Common myeloid progenitor, CD34-positive (primary cell): ENCODE data around the gene ZNF329.
"Not testable (repeated sequence)": the region's sequence is repeated elsewhere in the genome, so short reads cannot be mapped to it uniquely, and the experiment has no call there.

ENCODE experiments used
- CTCF ChIA-PET: fragments of 350-600 bp; sonication (Branson Sonifier 250); formaldehyde crosslinking; loops from one replicate; lab custom pipeline; 2021; ENCODE audit warnings: antibody characterized with exemption; lab: Charles Lee
- POLR2A ChIA-PET: fragments of 350-600 bp; sonication (Branson Sonifier 250); formaldehyde crosslinking; loops from one replicate; lab custom pipeline; 2021; ENCODE audit warnings: antibody characterized with exemption; lab: Charles Lee
- DNase-seq, 3 donors: peaks; one replicate each; pipeline versions ENCODE4 v3.0.0 to v3.0.0-alpha.2; 2013
- H3K27ac ChIP-seq, 2 experiments: 1 replicate in 1 of 2; 2 replicates in 1 of 2; pipeline ENCODE4 v1.7.0; 2013; ENCODE audit warnings: inconsistent platforms in 2 of 2, low read length in 2 of 2, mild to moderate bottlenecking in 2 of 2, low read depth in 1 of 2, moderate library complexity in 1 of 2; ENCODE audit not compliant: severe bottlenecking in 2 of 2, insufficient read depth in 1 of 2, poor library complexity in 1 of 2
- H3K27me3 ChIP-seq, 5 experiments: replicated peaks in 2 of 5; 1 replicate in 3 of 5; 2 replicates in 2 of 5; pipeline versions ENCODE4 v1.6.1 to v1.7.0; 2013; ENCODE audit warnings: low read length in 4 of 5, mild to moderate bottlenecking in 2 of 5, moderate library complexity in 2 of 5, inconsistent platforms in 1 of 5; ENCODE audit not compliant: insufficient read depth in 5 of 5, control insufficient read depth in 4 of 5
- H3K36me3 ChIP-seq, 4 experiments: 1 replicate in 2 of 4; 2 replicates in 2 of 4; pipeline versions ENCODE4 v1.6.1 to v1.7.0; 2013; ENCODE audit warnings: low read length in 3 of 4, control low read depth in 1 of 4, mild to moderate bottlenecking in 1 of 4; ENCODE audit not compliant: control insufficient read depth in 4 of 4, insufficient read depth in 4 of 4
- H3K4me1 ChIP-seq, 4 experiments: 1 replicate in 3 of 4; 2 replicates in 1 of 4; pipeline versions ENCODE4 v1.6.1 to v1.7.1; 2013; ENCODE audit warnings: low read length in 3 of 4, mild to moderate bottlenecking in 3 of 4, control low read depth in 1 of 4, inconsistent platforms in 1 of 4, moderate library complexity in 1 of 4; ENCODE audit not compliant: control insufficient read depth in 4 of 4, insufficient read depth in 4 of 4; ENCODE audit errors: control extremely low read depth in 1 of 4
- H3K4me3 ChIP-seq, 7 experiments: 1 replicate in 4 of 7; 2 replicates in 3 of 7; pipeline versions ENCODE4 v1.5.1 to v1.7.0; 2013; ENCODE audit warnings: mild to moderate bottlenecking in 7 of 7, low read length in 6 of 7, moderate library complexity in 6 of 7, inconsistent platforms in 2 of 7, low read depth in 2 of 7, control low read depth in 1 of 7; ENCODE audit not compliant: insufficient read depth in 4 of 7, control insufficient read depth in 1 of 7; ENCODE audit errors: extremely low read depth in 1 of 7
- H3K9me3 ChIP-seq, 5 experiments: 1 replicate in 4 of 5; 2 replicates in 1 of 5; pipeline versions ENCODE4 v1.6.1 to v1.7.1; 2013; ENCODE audit warnings: low read length in 4 of 5, mild to moderate bottlenecking in 2 of 5, inconsistent platforms in 1 of 5, low read depth in 1 of 5, moderate library complexity in 1 of 5; ENCODE audit not compliant: control insufficient read depth in 4 of 5, insufficient read depth in 2 of 5; ENCODE audit errors: control extremely low read depth in 1 of 5
- WGBS: methylation state at CpG from one replicate; pipeline ENCODE4 v1.1.5; 2013; ENCODE audit not compliant: insufficient coverage; 5-methylcytosine and 5-hydroxymethylcytosine counted together

ZNF329 gene

GRCh38 chr19:58154287-58154678 lies 3.7 kb upstream of the ZNF329 start:
- no peaks in the 10 kb centered on the region for H3K36me3 ChIP-seq
- H3K4me1 ChIP-seq = peaks cover 0 to 26% (median 14%) of the 10 kb centered on the region in 4 experiments
- CTCF ChIA-PET = interaction anchor here (0.6 to 6.3 kb wide), 6 partner anchors 53 to 751 kb away, joined by 3 to 61 read pairs (median 3); partner anchors contain the start of gene ZNF606
- POLR2A ChIA-PET = no interaction called here
- peaks cover 0 to 10% (median 0%) of the 10 kb centered on the region in 5 experiments for H3K9me3 ChIP-seq
- no peaks in the 10 kb centered on the region for H3K27me3 ChIP-seq
- H3K27ac ChIP-seq = peak overlapping the region; percentile 61 to 79
- 28% methylated on average over 8 of the region's 12 CpGs for WGBS
- H3K4me3 ChIP-seq = peak overlapping the region; percentile 64 to 97 (median 94)
- no peak for DNase-seq

- ChIA-PET CTCF (interaction anchor here (0.6 to 6.3 kb wide), 5 partner anchors 58 to 150 kb away, joined by 3 to 61 read pairs (median 3); partner anchors contain the start of gene ZNF606), POLR2A (no interaction called here)
- Histone ChIP-seq H3K4me1 (peaks cover 0 to 26% (median 14%) of the 10 kb centered on the region in 4 experiments), H3K9me3 (peaks cover 0 to 13% (median 0%) of the 10 kb centered on the region in 5 experiments), H3K27ac (no peak overlapping the region), H3K27me3 (no peaks in the 10 kb centered on the region), H3K36me3 (no peaks in the 10 kb centered on the region), H3K4me3 (peak overlapping the region in 2 of 7 experiments; percentile 94 to 97)
- WGBS = no CpG with 5 or more reads among the region's 2 CpGs
- DNase-seq = no peak
Measured at GRCh38 chr19:58153386-58153785, 2.8 kb upstream of the ZNF329 start.

GRCh38 chr19:58147475-58147874 lies 3.1 kb downstream of the ZNF329 start:
- H3K27ac ChIP-seq, POLR2A ChIA-PET, CTCF ChIA-PET, H3K4me3 ChIP-seq, DNase-seq, H3K27me3 ChIP-seq: not testable (repeated sequence)
- H3K9me3 ChIP-seq = peaks cover 2 to 30% (median 28%) of the 10 kb centered on the region in 5 experiments
- peaks cover 0 to 11% (median 5%) of the 10 kb centered on the region in 4 experiments for H3K4me1 ChIP-seq
- H3K36me3 ChIP-seq = peaks cover 4 to 12% (median 7%) of the 10 kb centered on the region in 4 experiments
- no CpG with 5 or more reads among the region's 28 CpGs for WGBS

GRCh38 chr19:58145849-58146248 lies 4.7 kb downstream of the ZNF329 start:
- Histone ChIP-seq H3K4me3 (peak overlapping the region in 1 of 7 experiments; percentile 24), H3K27me3 (no peaks in the 10 kb centered on the region), H3K9me3 (peaks cover 2 to 44% (median 30%) of the 10 kb centered on the region in 5 experiments), H3K27ac (no peak overlapping the region), H3K36me3 (peaks cover 10 to 26% (median 17%) of the 10 kb centered on the region in 4 experiments), H3K4me1 (peaks cover 0 to 7% (median 4%) of the 10 kb centered on the region in 4 experiments)
- 86% methylated on average over 1 of the region's 3 CpGs for WGBS
- CTCF ChIA-PET = no interaction called here
- no peak for DNase-seq
- POLR2A ChIA-PET = interaction anchor here (0.7 kb wide), 1 partner anchor 12 kb away, joined by 4 read pairs; no protein-coding TSS in a partner anchor

- WGBS = no CpG with 5 or more reads among the region's 1 CpG
- Histone ChIP-seq H3K36me3 (peaks cover 24 to 92% (median 47%) of the 10 kb centered on the region in 4 experiments), H3K9me3 (peaks cover 15 to 90% (median 68%) of the 10 kb centered on the region in 5 experiments), H3K27me3 (no peaks in the 10 kb centered on the region), H3K4me3 (no peak overlapping the region), H3K27ac (no peak overlapping the region), H3K4me1 (no peaks in the 10 kb centered on the region)
- DNase-seq = no peak
- CTCF ChIA-PET = no interaction called here
- POLR2A ChIA-PET = interaction anchor here (0.5 kb wide), 1 partner anchor 12 kb away, joined by 4 read pairs; no protein-coding TSS in a partner anchor
Measured at GRCh38 chr19:58134244-58134643, 16.3 kb downstream of the ZNF329 start.

GRCh38 chr19:58129284-58129683 lies 21.3 kb downstream of the ZNF329 start:
- whole genome bisulfite sequencing = 100% methylated on average over 1 of the region's 3 CpGs
- DNase-seq = no peak
- Histone ChIP-seq H3K27ac (no peak overlapping the region), H3K36me3 (peaks cover 25 to 70% (median 46%) of the 10 kb centered on the region in 4 experiments), H3K27me3 (no peaks in the 10 kb centered on the region), H3K9me3 (peaks cover 7 to 93% (median 83%) of the 10 kb centered on the region in 5 experiments), H3K4me3 (no peak overlapping the region), H3K4me1 (no peaks in the 10 kb centered on the region)
- POLR2A ChIA-PET = no interaction called here
- CTCF ChIA-PET = no interaction called here

- 100% methylated on average over 5 of the region's 12 CpGs for WGBS
- H3K4me3 ChIP-seq = peak overlapping the region in 1 of 7 experiments; percentile 19
- ChIA-PET CTCF (no interaction called here), POLR2A (no interaction called here)
- H3K9me3 ChIP-seq = peaks cover 7 to 92% (median 84%) of the 10 kb centered on the region in 5 experiments
- peaks cover 22 to 59% (median 36%) of the 10 kb centered on the region in 4 experiments for H3K36me3 ChIP-seq
- no peak overlapping the region for H3K27ac ChIP-seq
- H3K4me1 ChIP-seq = no peaks in the 10 kb centered on the region
- DNase-seq = no peak
- H3K27me3 ChIP-seq = no peaks in the 10 kb centered on the region
Measured at GRCh38 chr19:58128041-58128685, 22.4 kb downstream of the ZNF329 start.
